Uterus (tissue), 4 donors: ENCODE results near the gene SRC. TPM values are rescaled to one million over a fixed set of nuclear protein-coding genes. Genes with fewer than 3 reads are reported as not detected.
A peak's percentile ranks its signal among the peaks of the same experiment; 100 is the strongest.

Experiments used
- DNase-seq, 2 donors: peaks; one replicate each; pipeline ENCODE4 v3.0.0-alpha.2; 2019 to 2020
- H3K27ac ChIP-seq, 2 donors: fragments of 200-600 bp; sonication (generic); 1 replicate in 1 of 2; 2 replicates in 1 of 2; pipeline ENCODE4 v1.5.1; 2016 to 2018
- H3K27me3 ChIP-seq, 2 donors: fragments of 200-600 bp; sonication (generic); one replicate each; pipeline ENCODE4 v1.5.1; 2018 to 2019; ENCODE audit warnings: control low read depth in 1 of 2
- H3K36me3 ChIP-seq, 2 donors: fragments of 200-600 bp; sonication (generic); one replicate each; pipeline ENCODE4 v1.5.1; 2019; ENCODE audit warnings: control low read depth in 1 of 2
- H3K4me1 ChIP-seq, 2 donors: fragments of 200-600 bp; sonication (generic); one replicate each; pipeline ENCODE4 v1.5.1; 2018 to 2019; ENCODE audit warnings: control low read depth in 1 of 2
- H3K4me3 ChIP-seq, 2 donors: fragments of 200-600 bp; sonication (generic); 1 replicate in 1 of 2; 2 replicates in 1 of 2; pipeline ENCODE4 v1.5.1; 2018 to 2019; ENCODE audit warnings: mild to moderate bottlenecking in 1 of 2
- H3K9me3 ChIP-seq, 2 donors: fragments of 200-600 bp; sonication (generic); one replicate each; pipeline ENCODE4 v1.5.1; 2019; ENCODE audit warnings: control low read depth in 1 of 2
- CTCF ChIP-seq, 4 experiments: fragments of 200-600 bp in 2 of 4; fragments of 450-650 bp in 2 of 4; sonication (generic) in 2 of 4; IDR thresholded peaks; one replicate each; pipeline ENCODE4 v1.5.1; 2016 to 2019; ENCODE audit warnings: antibody characterized with exemption in 4 of 4, mild to moderate bottlenecking in 2 of 4, moderate library complexity in 1 of 4
- POLR2A ChIP-seq, 2 donors: fragments of 450-650 bp; IDR thresholded peaks; one replicate each; pipeline ENCODE4 v1.6.1; 2016; ENCODE audit warnings: antibody characterized with exemption in 2 of 2, mild to moderate bottlenecking in 1 of 2, moderate library complexity in 1 of 2
- intact Hi-C: fragments of 100-400 bp; cut with DNase I; formaldehyde crosslinking; loops from one replicate; pipeline ENCODE4 v1.15.1; 2023; ENCODE audit warnings: low total_unique reads
- total RNA-seq, 4 donors: library from RNA; depleted of rRNA in 3 of 4; stranded (reverse); fragments of >200 nt in 3 of 4; gene quantifications; one replicate each; pipeline versions ENCODE4 v1.1.0 to v1.2.4, GENCODE V29; 2014 to 2023
- donor health status: DM: yes; HTN: yes; CAD: no.

The SRC gene
- total RNA-seq, 4 donors from 2014 or later: 25.0 to 110 (median 34.1) TPM

- DNase-seq: peak in 1 of 2 donors; percentile 17
Measured at GRCh38 chr20:37347891-37348791, 2.2 kb downstream of the SRC start.

GRCh38 chr20:37348792-37349516, 3.0 kb downstream of the SRC start:
- H3K36me3 ChIP-seq: no peaks in the 10 kb centered on the region
- H3K4me3 ChIP-seq: no peak overlapping the region
- peak overlapping the region; percentile 91 to 93 for H3K27ac ChIP-seq
- no peaks in the 10 kb centered on the region for H3K9me3 ChIP-seq
- TF ChIP-seq POLR2A (IDR thresholded peaks at IDR 0.05) (no peak), CTCF (IDR thresholded peaks at IDR 0.05) (no peak)
- intact Hi-C loops: no loop called here
- no peaks in the 10 kb centered on the region for H3K27me3 ChIP-seq
- DNase-seq: peak; percentile 12 to 14
- H3K4me1 ChIP-seq: no peaks in the 10 kb centered on the region

More at GRCh38 chr20:37347891-37348791, 2.2 kb downstream of the SRC start:
- peak overlapping the region; percentile 91 to 93 for H3K27ac ChIP-seq
- no peak overlapping the region for H3K4me3 ChIP-seq
- no peaks in the 10 kb centered on the region for H3K9me3 ChIP-seq
- H3K27me3 ChIP-seq: no peaks in the 10 kb centered on the region
- no peaks in the 10 kb centered on the region for H3K4me1 ChIP-seq
- no peaks in the 10 kb centered on the region for H3K36me3 ChIP-seq
- intact Hi-C loops: no loop called here
- TF ChIP-seq POLR2A (IDR thresholded peaks at IDR 0.05) (no peak), CTCF (IDR thresholded peaks at IDR 0.05) (no peak)

- Histone ChIP-seq H3K4me3 (no peak overlapping the region), H3K27ac (peak overlapping the region in 1 of 2 donors; percentile 56), H3K9me3 (no peaks in the 10 kb centered on the region), H3K4me1 (no peaks in the 10 kb centered on the region), H3K27me3 (no peaks in the 10 kb centered on the region), H3K36me3 (no peaks in the 10 kb centered on the region)
- intact Hi-C loops: no loop called here
- TF ChIP-seq POLR2A (IDR thresholded peaks at IDR 0.05): no peak
- no peak for TF ChIP-seq CTCF (IDR thresholded peaks at IDR 0.05)
- peak in 1 of 2 donors; percentile 14 for DNase-seq
Measured at GRCh38 chr20:37349517-37350491, 3.9 kb downstream of the SRC start.

- no peak overlapping the region for H3K4me3 ChIP-seq
- intact Hi-C loops: no loop called here
- no peak for TF ChIP-seq POLR2A (IDR thresholded peaks at IDR 0.05)
- TF ChIP-seq CTCF (IDR thresholded peaks at IDR 0.05): no peak
- H3K36me3 ChIP-seq: no peaks in the 10 kb centered on the region
- no peaks in the 10 kb centered on the region for H3K4me1 ChIP-seq
- no peaks in the 10 kb centered on the region for H3K27me3 ChIP-seq
- no peak overlapping the region for H3K27ac ChIP-seq
- no peak for DNase-seq
- H3K9me3 ChIP-seq: no peaks in the 10 kb centered on the region
Measured at GRCh38 chr20:37350649-37351574, 5.0 kb downstream of the SRC start.
